HepG2 (cell line): ENCODE data around the gene C14orf93. TPM values are rescaled to one million over a fixed set of nuclear protein-coding genes. Genes with fewer than 3 reads are reported as not detected.

Experiments
- ARID4A ChIP-seq: sonication (generic); formaldehyde crosslinking; IDR thresholded peaks from 2 replicates; pipeline ENCODE4 v1.5.0; 2020; ENCODE audit warnings: mild to moderate bottlenecking, missing genetic modification reagents, borderline replicate concordance
- CC2D1A ChIP-seq: sonication (generic); formaldehyde crosslinking; IDR thresholded peaks from 2 replicates; pipeline ENCODE4 v1.8.1; 2023; ENCODE audit warnings: mild to moderate bottlenecking, missing genetic modification reagents
- CHD4 ChIP-seq: fragments of 200-600 bp; sonication (generic); IDR thresholded peaks from 2 replicates; pipeline ENCODE4 v1.7.0; 2017; ENCODE audit warnings: mild to moderate bottlenecking, low read length, borderline replicate concordance
- DZIP1 ChIP-seq: sonication (generic); formaldehyde crosslinking; IDR thresholded peaks from 2 replicates; pipeline ENCODE4 v1.5.0; 2020; ENCODE audit warnings: mild to moderate bottlenecking, missing genetic modification reagents
- HNF1A ChIP-seq, 2 experiments: sonication (generic) in 1 of 2; formaldehyde crosslinking in 1 of 2; IDR thresholded peaks; 2 replicates each; pipeline versions ENCODE4 v1.4.0 to v1.6.1; 2016 to 2020; ENCODE audit warnings: borderline replicate concordance in 1 of 2, low read depth in 1 of 2, mild to moderate bottlenecking in 1 of 2, missing genetic modification reagents in 1 of 2
- KLF12 ChIP-seq: sonication (generic); formaldehyde crosslinking; IDR thresholded peaks from 2 replicates; pipeline ENCODE4 v1.4.0; 2020; ENCODE audit warnings: missing genetic modification reagents, borderline replicate concordance
- NFYC ChIP-seq: IDR thresholded peaks from 2 replicates; pipeline ENCODE4 v1.6.1; 2016; ENCODE audit warnings: missing genetic modification reagents, missing compliant biosample characterization
- PHF5A ChIP-seq: IDR thresholded peaks from one replicate; pipeline ENCODE4 v1.6.1; 2018; ENCODE audit warnings: low read depth, missing genetic modification reagents; ENCODE audit not compliant: unreplicated experiment
- PRDM10 ChIP-seq: sonication (generic); formaldehyde crosslinking; IDR thresholded peaks from 2 replicates; pipeline ENCODE4 v1.4.0; 2020; ENCODE audit warnings: low read depth, missing genetic modification reagents
- YEATS2 ChIP-seq: sonication (generic); formaldehyde crosslinking; IDR thresholded peaks from 2 replicates; pipeline ENCODE4 v1.4.0; 2020; ENCODE audit warnings: missing genetic modification reagents, borderline replicate concordance
- ZNF205 ChIP-seq: IDR thresholded peaks from 2 replicates; pipeline ENCODE4 v1.6.1; 2018; ENCODE audit warnings: missing biosample characterization, missing genetic modification reagents
- polyA plus RNA-seq, 8 experiments: library from polyadenylated mRNA; depleted of rRNA in 3 of 8; stranded (reverse) in 7 of 8; unstranded in 1 of 8; fragments of >200 nt; fragmentation: Illumina TruSeq in 4 of 8; extraction: Trizol in 4 of 8; gene quantifications; 2 replicates each; pipeline versions ENCODE4 v1.2.1 to v1.2.3, GENCODE V29; 2011 to 2016; ENCODE audit warnings: low read depth in 4 of 8, missing spikeins in 1 of 8, mixed read lengths in 1 of 8; ENCODE audit not compliant: insufficient read depth in 1 of 8
- total RNA-seq, 5 experiments: library from RNA; depleted of rRNA; stranded (reverse); fragments of >200 nt; fragmentation: Illumina TruSeq; extraction: Trizol; gene quantifications; 2 replicates each; pipeline ENCODE4 v1.2.3, GENCODE V29; 2016; ENCODE audit warnings: low read depth in 1 of 5

C14orf93 gene
- total and polyA plus RNA-seq, 2 of the 13 experiments (the other 11 are each of a cell fraction or from before 2014, with no cell fraction given): 11.4 to 22.5 TPM

GRCh38 chr14:23034498-23035302 is 24.8 kb upstream of the C14orf93 start, which contains the start of gene PSMB5 (continued):
- TF ChIP-seq PRDM10 (CRISPR knock-in tag): peak; percentile 91
- TF ChIP-seq DZIP1: peak; percentile 99
- TF ChIP-seq ZNF205: peak; percentile 85; the same call in 1 of the 2 replicates
- TF ChIP-seq ARID4A (CRISPR knock-in tag): peak; percentile 95
- peak; percentile 83; the same call in 1 of the 2 replicates for TF ChIP-seq CC2D1A (CRISPR knock-in tag)
- peak; percentile 98 for TF ChIP-seq KLF12 (CRISPR knock-in tag)
- TF ChIP-seq CHD4: peak; percentile 69; the same call in 1 of the 2 replicates
- TF ChIP-seq HNF1A (IDR thresholded peaks at IDR 0.05; ENCODE audit: low read depth): peak; percentile 12; the same call in 1 of the 2 replicates
- peak; percentile 83; the same call in 1 of the 2 replicates for TF ChIP-seq HNF1A (CRISPR knock-in tag; IDR thresholded peaks at IDR 0.05; ENCODE audit: borderline replicate concordance)
- TF ChIP-seq PHF5A (CRISPR knock-in tag): peak; percentile 13
- TF ChIP-seq NFYC (CRISPR knock-in tag): peak; percentile 60
- TF ChIP-seq YEATS2: peak; percentile 92
